GM06990 (cell line): ENCODE measurements around the gene MMRN2.

Experiments used
- DNase-seq: peaks from one replicate; pipeline ENCODE4 v3.0.0-alpha.2; 2011; ENCODE audit not compliant: insufficient read length; ENCODE audit errors: extremely low read depth
- H3K27me3 ChIP-seq: replicated peaks from 2 replicates; pipeline ENCODE4 v1.6.0; 2011; ENCODE audit warnings: low read length; ENCODE audit not compliant: control insufficient read depth, insufficient read depth
- H3K36me3 ChIP-seq: 2 replicates; pipeline ENCODE4 v1.5.1; 2011; ENCODE audit warnings: low read length; ENCODE audit not compliant: control insufficient read depth, insufficient read depth
- H3K4me3 ChIP-seq: replicated peaks from 2 replicates; pipeline ENCODE4 v1.5.1; 2011; ENCODE audit warnings: low read depth, mild to moderate bottlenecking, control low read depth, low read length
- CTCF ChIP-seq: IDR thresholded peaks from 2 replicates; pipeline ENCODE4 v1.5.1; 2011; ENCODE audit warnings: low read length, control low read depth, mild to moderate bottlenecking, inconsistent platforms; ENCODE audit not compliant: insufficient read depth, poor library complexity, severe bottlenecking

Gene MMRN2

GRCh38 chr10:86932674-86933073, 24.7 kb downstream of the MMRN2 start:
- no peak for TF ChIP-seq CTCF
- Histone ChIP-seq H3K36me3 (no peaks in the 10 kb centered on the region), H3K27me3 (no peaks in the 10 kb centered on the region), H3K4me3 (no peak overlapping the region)
- no peak for DNase-seq

- TF ChIP-seq CTCF: no peak
- Histone ChIP-seq H3K4me3 (no peak overlapping the region), H3K36me3 (no peaks in the 10 kb centered on the region), H3K27me3 (no peaks in the 10 kb centered on the region)
- no peak for DNase-seq
Measured at GRCh38 chr10:86931872-86932271, 25.5 kb downstream of the MMRN2 start.

- no peak for TF ChIP-seq CTCF
- H3K27me3 ChIP-seq: no peaks in the 10 kb centered on the region
- H3K36me3 ChIP-seq: no peaks in the 10 kb centered on the region
- H3K4me3 ChIP-seq: no peak overlapping the region
- DNase-seq: no peak
Measured at GRCh38 chr10:86929468-86930380, 27.7 kb downstream of the MMRN2 start.

GRCh38 chr10:86922553-86922961, 34.9 kb downstream of the MMRN2 start:
- peaks cover 3% of the 10 kb centered on the region; the same call in 1 of the 2 replicates for H3K36me3 ChIP-seq

GRCh38 chr10:86918022-86918471, 39.4 kb downstream of the MMRN2 start:
- TF ChIP-seq CTCF: no peak
- DNase-seq: no peak
- H3K27me3 ChIP-seq: no peaks in the 10 kb centered on the region

More at GRCh38 chr10:86922553-86922961, 34.9 kb downstream of the MMRN2 start:
- no peak for TF ChIP-seq CTCF
- no peak for DNase-seq
- Histone ChIP-seq H3K27me3 (no peaks in the 10 kb centered on the region), H3K4me3 (no peak overlapping the region)

More at GRCh38 chr10:86918022-86918471, 39.4 kb downstream of the MMRN2 start:
- Histone ChIP-seq H3K36me3 (peaks cover 3% of the 10 kb centered on the region; the same call in 1 of the 2 replicates), H3K4me3 (no peak overlapping the region)
